Parathyroid adenoma (tissue), 2 donors: ENCODE measurements around the gene MAST2.

Source experiments
- H2AFZ ChIP-seq: fragments of 300-600 bp; sonication (generic); one replicate; pipeline ENCODE4 v1.7.0; 2017; ENCODE audit warnings: antibody characterized with exemption, mild to moderate bottlenecking
- H3K27ac ChIP-seq: fragments of 300-600 bp; sonication (generic); one replicate; pipeline ENCODE4 v1.7.0; 2017
- H3K27me3 ChIP-seq: fragments of 300-600 bp; sonication (generic); one replicate; pipeline ENCODE4 v1.7.0; 2017; ENCODE audit warnings: low read length; ENCODE audit not compliant: control insufficient read depth, insufficient read depth
- H3K36me3 ChIP-seq: fragments of 300-600 bp; sonication (generic); one replicate; pipeline ENCODE4 v1.7.0; 2017; ENCODE audit warnings: low read length; ENCODE audit not compliant: control insufficient read depth, insufficient read depth
- H3K4me1 ChIP-seq: fragments of 300-600 bp; sonication (generic); one replicate; pipeline ENCODE4 v1.7.0; 2017; ENCODE audit warnings: control low read depth
- H3K4me2 ChIP-seq: fragments of 300-600 bp; sonication (generic); one replicate; pipeline ENCODE4 v1.7.0; 2017; ENCODE audit warnings: low read length
- H3K4me3 ChIP-seq: fragments of 300-600 bp; sonication (generic); one replicate; pipeline ENCODE4 v1.7.0; 2017; ENCODE audit warnings: low read depth, low read length
- H3K79me2 ChIP-seq: fragments of 300-600 bp; sonication (generic); one replicate; pipeline ENCODE4 v1.7.0; 2017; ENCODE audit warnings: control low read depth
- H3K9ac ChIP-seq: fragments of 300-600 bp; sonication (generic); one replicate; pipeline ENCODE4 v1.7.0; 2017; ENCODE audit warnings: mild to moderate bottlenecking
- H3K9me3 ChIP-seq: fragments of 300-600 bp; sonication (generic); one replicate; pipeline ENCODE4 v1.7.0; 2017; ENCODE audit warnings: low read length; ENCODE audit not compliant: control insufficient read depth
- CTCF ChIP-seq: fragments of 300-600 bp; sonication (generic); IDR thresholded peaks from one replicate; pipeline ENCODE4 v1.7.0; 2017; ENCODE audit warnings: antibody characterized with exemption, mild to moderate bottlenecking
- donor health status: primary hyperparathyroidism.

MAST2 gene

DNA sequence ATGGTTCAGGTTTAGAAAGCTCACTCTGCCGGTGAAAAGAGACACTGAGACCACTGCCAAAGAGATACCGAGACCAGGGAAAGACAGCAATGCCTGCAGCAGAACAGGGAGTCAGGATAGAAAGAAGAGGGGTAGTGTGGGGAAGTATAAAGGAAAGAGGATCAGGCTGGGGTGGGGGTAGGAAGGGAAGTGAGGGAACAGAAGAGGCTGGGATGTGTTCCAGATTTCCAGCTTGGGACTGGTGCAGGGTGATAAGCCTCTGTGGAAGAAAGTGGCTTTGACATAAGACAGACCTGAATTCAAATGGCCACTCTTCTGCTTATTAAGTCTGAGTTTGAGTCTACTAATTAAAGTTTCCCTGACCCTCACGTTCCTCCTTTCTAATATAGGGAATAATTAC, 223.1 kb downstream of the MAST2 start:
- Histone ChIP-seq H3K27ac (no peak overlapping the region), H3K9me3 (no peaks in the 10 kb centered on the region), H3K36me3 (no peaks in the 10 kb centered on the region)

DNA sequence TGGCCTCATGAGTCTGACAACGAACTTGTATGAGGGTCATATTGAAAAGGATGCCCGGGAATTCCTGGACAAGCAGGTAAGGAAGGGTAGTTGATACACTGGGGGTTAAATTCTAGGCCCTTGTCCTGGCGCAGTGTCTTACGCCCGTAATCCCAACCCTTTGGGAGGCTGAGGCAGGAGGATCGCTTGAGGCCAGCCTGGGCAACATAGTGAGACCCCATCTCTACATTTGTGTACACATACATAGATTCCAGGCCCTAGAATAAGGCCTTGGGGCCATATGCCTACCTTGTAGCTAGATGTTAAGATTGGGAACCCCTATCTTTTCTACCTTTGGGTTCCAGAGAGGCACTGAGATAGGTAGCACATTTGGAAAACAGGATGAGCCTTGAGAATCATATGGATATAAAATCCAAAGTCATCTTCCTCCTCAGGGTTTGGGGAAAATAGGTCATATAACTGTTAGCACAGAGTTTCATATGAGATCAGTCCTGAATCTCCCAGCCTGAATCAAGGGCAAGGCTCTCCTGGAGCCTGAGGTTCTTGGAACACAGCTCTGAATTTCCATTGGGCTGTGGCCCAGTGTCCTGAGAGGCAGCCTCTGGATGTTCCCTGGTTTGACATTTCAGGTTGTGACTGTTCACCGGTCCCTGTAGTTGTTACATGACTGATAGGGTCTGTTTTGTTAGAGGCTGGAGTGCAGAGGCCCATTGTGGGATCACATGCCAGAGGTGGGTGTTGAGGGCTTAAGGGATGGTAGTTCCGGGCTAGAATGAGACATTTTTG, 224.6 kb downstream of the MAST2 start:
- Histone ChIP-seq H3K27me3 (no peaks in the 10 kb centered on the region), H3K9me3 (no peaks in the 10 kb centered on the region), H3K4me2 (no peak overlapping the region), H3K9ac (no peak overlapping the region), H3K79me2 (no peaks in the 10 kb centered on the region), H3K4me1 (no peaks in the 10 kb centered on the region), H3K36me3 (no peaks in the 10 kb centered on the region), H3K4me3 (no peak overlapping the region), H2AFZ (no peak overlapping the region), H3K27ac (no peak overlapping the region)
- no peak for TF ChIP-seq CTCF

More for the DNA sequence above, 223.1 kb downstream of the MAST2 start:
- H2AFZ ChIP-seq, result no peak overlapping the region
- H3K79me2 ChIP-seq, result no peaks in the 10 kb centered on the region
- no peaks in the 10 kb centered on the region for H3K4me1 ChIP-seq
- no peak overlapping the region for H3K9ac ChIP-seq
- TF ChIP-seq CTCF, result no peak
- H3K4me3 ChIP-seq, result no peak overlapping the region
- H3K4me2 ChIP-seq, result no peak overlapping the region
- no peaks in the 10 kb centered on the region for H3K27me3 ChIP-seq

- H3K4me2 ChIP-seq, result no peak overlapping the region
- H3K9me3 ChIP-seq, result no peaks in the 10 kb centered on the region
- H2AFZ ChIP-seq, result no peak overlapping the region
- H3K79me2 ChIP-seq, result no peaks in the 10 kb centered on the region
- TF ChIP-seq CTCF, result no peak
- H3K27me3 ChIP-seq, result no peaks in the 10 kb centered on the region
- H3K4me3 ChIP-seq, result no peak overlapping the region
- H3K9ac ChIP-seq, result no peak overlapping the region
- H3K27ac ChIP-seq, result no peak overlapping the region
- no peaks in the 10 kb centered on the region for H3K4me1 ChIP-seq
- H3K36me3 ChIP-seq, result no peaks in the 10 kb centered on the region
Measured at GRCh38 chr1:46030074-46030870, 226.9 kb downstream of the MAST2 start.

GRCh38 chr1:46030876-46031660, 227.7 kb downstream of the MAST2 start:
- no peak overlapping the region for H3K4me3 ChIP-seq
- no peaks in the 10 kb centered on the region for H3K4me1 ChIP-seq
- H3K36me3 ChIP-seq, result no peaks in the 10 kb centered on the region
- H2AFZ ChIP-seq, result no peak overlapping the region
- H3K79me2 ChIP-seq, result no peaks in the 10 kb centered on the region
- no peaks in the 10 kb centered on the region for H3K9me3 ChIP-seq
- no peak overlapping the region for H3K27ac ChIP-seq
- H3K4me2 ChIP-seq, result no peak overlapping the region
- no peaks in the 10 kb centered on the region for H3K27me3 ChIP-seq
- TF ChIP-seq CTCF, result no peak
- H3K9ac ChIP-seq, result no peak overlapping the region
